Aorta (tissue), 5 donors: ENCODE measurements around the gene PLD3. TPM values are rescaled to one million over a fixed set of nuclear protein-coding genes. Genes with fewer than 3 reads are reported as not detected.
A peak's percentile ranks its signal among the peaks of the same experiment; 100 is the strongest.

Source experiments
- ATAC-seq: fragments of 200-7000 bp; cut with Tn5 transposase; one replicate; pipeline ENCODE4 v1.9.1; 2022; ENCODE audit warnings: moderate library complexity; ENCODE audit not compliant: low FRiP score
- DNase-seq, 2 donors: peaks; one replicate each; pipeline ENCODE4 v3.0.0-alpha.2; 2020
- H3K27ac ChIP-seq, 2 donors: one replicate each; pipeline ENCODE4 v1.5.1; 2013; ENCODE audit warnings: low read length in 2 of 2, mild to moderate bottlenecking in 2 of 2, moderate library complexity in 2 of 2, control low read depth in 1 of 2, inconsistent platforms in 1 of 2, low read depth in 1 of 2
- H3K27me3 ChIP-seq, 2 donors: one replicate each; pipeline ENCODE4 v1.6.1; 2013; ENCODE audit warnings: control low read depth in 1 of 2, low read length in 1 of 2, mild to moderate bottlenecking in 1 of 2, moderate library complexity in 1 of 2; ENCODE audit not compliant: insufficient read depth in 2 of 2, control insufficient read depth in 1 of 2
- H3K36me3 ChIP-seq, 2 donors: one replicate each; pipeline ENCODE4 v1.6.1; 2013; ENCODE audit warnings: control low read depth in 1 of 2, low read length in 1 of 2, mild to moderate bottlenecking in 1 of 2; ENCODE audit not compliant: insufficient read depth in 2 of 2, control insufficient read depth in 1 of 2
- H3K4me1 ChIP-seq, 2 donors: one replicate each; pipeline ENCODE4 v1.6.1; 2013; ENCODE audit warnings: low read length in 2 of 2, control low read depth in 1 of 2, mild to moderate bottlenecking in 1 of 2, moderate library complexity in 1 of 2; ENCODE audit not compliant: insufficient read depth in 2 of 2, control insufficient read depth in 1 of 2
- H3K4me3 ChIP-seq, 2 donors: one replicate each; pipeline ENCODE4 v1.5.1; 2013; ENCODE audit warnings: low read length in 2 of 2, control low read depth in 1 of 2, mild to moderate bottlenecking in 1 of 2
- H3K9me3 ChIP-seq: one replicate; pipeline ENCODE4 v1.6.1; 2013; ENCODE audit warnings: mild to moderate bottlenecking, low read length; ENCODE audit not compliant: control insufficient read depth
- WGBS, 2 donors: extraction: QIAGEN DNeasy Blood & Tissue Kit; methylation state at CpG; one replicate each; pipeline ENCODE4 v1.1.7; 2013; 5-methylcytosine and 5-hydroxymethylcytosine counted together
- intact Hi-C, 2 donors: fragments of 100-400 bp; cut with DNase I; formaldehyde crosslinking; loops; one replicate each; pipeline versions ENCODE4 v1.14.2 to v1.15.0; 2022
- polyA plus RNA-seq, 2 donors: library from polyadenylated mRNA; stranded (reverse); fragments of 200-250 nt; gene quantifications; one replicate each; pipeline ENCODE4 v1.2.3, GENCODE V29; 2013
- total RNA-seq, 2 donors: library from RNA; stranded (reverse); fragmentation: NEBNext Ultra II Directional; extraction: Animal tissue kit (Norgen Biotek cat#: 25700); gene quantifications; one replicate each; pipeline ENCODE4 v1.2.1, GENCODE V29; 2021
- donor health status: healthy with polysubstance abuse.
- donor health status: Bipolar disorder and iron deficiency.
- donor health status: DM: no; HTN: no; CAD: no.
- donor health status: DM: no; HTN: no; CAD: no.
- donor health status: DM: yes; HTN: yes; CAD: no.

The PLD3 gene
- total and polyA plus RNA-seq, 4 donors, result 143 to 291 (median 209) TPM

- no peak overlapping the region for H3K4me3 ChIP-seq
- WGBS, 2 donors, result 83 to 84% methylated on average over 9 of the region's 9 CpGs
Observed at GRCh38 chr19:40410030-40410389, 61.5 kb downstream of the PLD3 start.

DNA sequence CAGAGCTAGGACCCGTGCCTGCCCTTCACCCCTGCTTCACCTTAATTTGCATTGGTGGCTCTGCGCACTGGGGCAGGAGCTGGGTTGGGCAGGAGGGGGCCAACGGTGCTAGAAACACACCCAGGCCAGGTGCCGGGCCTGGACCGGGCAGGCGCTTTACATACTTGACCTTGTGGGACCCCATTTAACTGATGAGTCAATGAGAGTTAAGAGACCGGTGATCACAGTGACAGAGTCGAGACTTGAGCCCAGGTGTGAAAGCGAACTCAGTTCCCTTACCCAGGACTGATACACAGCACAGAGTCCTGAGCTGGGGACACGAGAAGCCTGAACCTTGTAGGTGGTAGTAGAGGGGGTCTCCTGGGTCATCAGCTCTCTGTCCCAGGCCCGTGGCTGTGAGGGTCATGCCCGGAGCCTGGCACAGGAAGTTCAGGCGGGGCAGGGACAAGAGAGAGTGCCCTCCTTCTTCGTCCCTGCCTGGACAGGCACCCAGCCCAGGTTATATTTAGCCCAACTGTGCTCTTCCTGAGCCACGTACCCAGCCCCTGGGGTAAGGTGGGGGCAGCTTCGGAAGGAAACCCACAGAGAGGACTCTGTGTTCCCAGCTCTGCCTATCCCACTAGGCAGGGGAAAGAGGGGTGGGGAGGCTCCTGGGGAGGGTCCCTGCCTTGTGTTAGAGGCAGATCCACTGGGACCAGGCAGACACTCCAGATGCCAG, 62.8 kb downstream of the PLD3 start:
- Histone ChIP-seq H3K9me3 (no peaks in the 10 kb centered on the region), H3K27ac (no peak overlapping the region), H3K4me1 (no peaks in the 10 kb centered on the region), H3K36me3 (no peaks in the 10 kb centered on the region), H3K27me3 (no peaks in the 10 kb centered on the region), H3K4me3 (no peak overlapping the region)
- 57 to 58% methylated on average over 16 of the region's 16 CpGs for WGBS, 2 donors
- DNase-seq (no peak), ATAC-seq (peak; percentile 19)
- intact Hi-C loops, result no loop called here

More at GRCh38 chr19:40410030-40410389, 61.5 kb downstream of the PLD3 start:
- no peak for ATAC-seq
- intact Hi-C loops, result no loop called here
- H3K27ac ChIP-seq, result no peak overlapping the region
- no peak for DNase-seq
- no peaks in the 10 kb centered on the region for H3K27me3 ChIP-seq
- no peaks in the 10 kb centered on the region for H3K36me3 ChIP-seq
- H3K4me1 ChIP-seq, result no peaks in the 10 kb centered on the region
- no peaks in the 10 kb centered on the region for H3K9me3 ChIP-seq

DNA sequence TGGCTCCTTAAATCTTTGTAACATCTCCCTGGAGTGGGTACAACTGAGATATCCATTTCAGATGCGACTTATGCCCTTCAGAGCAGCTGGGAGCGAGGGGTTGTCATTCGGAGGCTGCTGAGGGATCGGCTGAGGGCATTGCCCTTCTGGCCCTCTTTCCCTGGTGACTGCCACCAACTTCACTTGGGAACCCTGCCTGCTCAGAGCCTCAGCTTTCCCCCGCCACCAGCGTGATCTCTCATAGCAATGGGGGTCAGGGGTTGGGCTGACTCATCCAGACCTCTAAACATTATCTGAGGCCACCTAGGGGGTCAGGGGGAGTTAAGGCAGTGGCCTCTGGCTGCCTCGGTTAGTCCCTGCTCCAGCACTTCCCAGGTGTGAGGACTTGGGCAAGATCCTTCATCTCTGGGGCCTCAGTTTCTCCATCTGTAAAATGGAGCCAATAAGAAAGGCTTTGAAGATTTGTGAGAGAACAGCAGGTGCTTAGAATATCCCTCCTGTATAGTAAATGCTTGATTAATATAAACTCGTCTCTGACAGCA, 63.5 kb downstream of the PLD3 start:
- no peak overlapping the region for H3K4me3 ChIP-seq
- H3K36me3 ChIP-seq, result no peaks in the 10 kb centered on the region
- H3K27me3 ChIP-seq, result no peaks in the 10 kb centered on the region
- H3K27ac ChIP-seq, result no peak overlapping the region
- ATAC-seq, result no peak
- 82 to 85% methylated on average over 8 of the region's 8 CpGs for WGBS, 2 donors
- intact Hi-C loops, result no loop called here
- DNase-seq, result no peak
- H3K9me3 ChIP-seq, result no peaks in the 10 kb centered on the region
- no peaks in the 10 kb centered on the region for H3K4me1 ChIP-seq

- Histone ChIP-seq H3K27ac (no peak overlapping the region), H3K27me3 (no peaks in the 10 kb centered on the region), H3K4me1 (no peaks in the 10 kb centered on the region), H3K36me3 (no peaks in the 10 kb centered on the region), H3K4me3 (no peak overlapping the region), H3K9me3 (no peaks in the 10 kb centered on the region)
- WGBS, 2 donors, result 72 to 81% methylated on average over 4 of the region's 4 CpGs
- no peak for ATAC-seq
- intact Hi-C loops, result no loop called here
- DNase-seq, result no peak
Observed at GRCh38 chr19:40412866-40413265, 64.4 kb downstream of the PLD3 start.

DNA sequence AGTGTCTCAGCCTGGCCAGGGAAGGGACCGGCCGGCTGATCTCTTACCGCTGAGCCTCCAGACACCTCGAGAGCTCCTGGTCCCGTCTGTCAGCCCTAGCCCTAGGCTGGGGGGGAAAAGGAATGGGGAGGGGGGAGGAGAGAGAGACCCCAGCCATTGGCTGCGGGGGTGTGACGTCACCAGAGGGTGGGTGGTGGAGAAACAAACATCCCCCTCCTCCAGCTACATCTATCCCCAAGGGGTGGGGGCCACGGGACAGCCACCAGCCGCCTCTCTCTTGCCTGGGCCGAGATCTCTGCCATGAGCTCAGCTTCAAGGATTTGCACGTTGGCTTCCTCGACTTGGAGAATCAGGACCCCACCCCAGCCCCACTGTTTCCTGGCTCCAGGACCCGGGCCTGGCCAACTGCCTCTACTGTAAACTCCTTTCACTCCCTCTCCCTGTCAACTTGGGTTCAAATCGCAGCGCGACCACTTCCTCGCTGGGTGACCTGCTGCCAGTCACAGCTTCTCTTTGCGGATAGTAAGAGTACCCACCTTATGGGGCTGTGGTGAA, 64.9 kb downstream of the PLD3 start, which contains the start of gene PRX:
Gene PRX, minus strand, starts transcription at position 88 of the 555 bp plus-strand sequence. CDS start 5,446 bp downstream, outside the sequence.
- intact Hi-C loops, result no loop called here
- DNase-seq (no peak), ATAC-seq (no peak)
- Histone ChIP-seq H3K9me3 (no peaks in the 10 kb centered on the region), H3K27me3 (no peaks in the 10 kb centered on the region), H3K27ac (no peak within 1 kb of the TSS), H3K4me1 (no peaks in the 10 kb centered on the region), H3K4me3 (no peak within 1 kb of the TSS), H3K36me3 (no peaks in the 10 kb centered on the region)
- WGBS, 2 donors, result 35 to 39% methylated on average over 17 to 18 of the region's 18 CpGs

DNA sequence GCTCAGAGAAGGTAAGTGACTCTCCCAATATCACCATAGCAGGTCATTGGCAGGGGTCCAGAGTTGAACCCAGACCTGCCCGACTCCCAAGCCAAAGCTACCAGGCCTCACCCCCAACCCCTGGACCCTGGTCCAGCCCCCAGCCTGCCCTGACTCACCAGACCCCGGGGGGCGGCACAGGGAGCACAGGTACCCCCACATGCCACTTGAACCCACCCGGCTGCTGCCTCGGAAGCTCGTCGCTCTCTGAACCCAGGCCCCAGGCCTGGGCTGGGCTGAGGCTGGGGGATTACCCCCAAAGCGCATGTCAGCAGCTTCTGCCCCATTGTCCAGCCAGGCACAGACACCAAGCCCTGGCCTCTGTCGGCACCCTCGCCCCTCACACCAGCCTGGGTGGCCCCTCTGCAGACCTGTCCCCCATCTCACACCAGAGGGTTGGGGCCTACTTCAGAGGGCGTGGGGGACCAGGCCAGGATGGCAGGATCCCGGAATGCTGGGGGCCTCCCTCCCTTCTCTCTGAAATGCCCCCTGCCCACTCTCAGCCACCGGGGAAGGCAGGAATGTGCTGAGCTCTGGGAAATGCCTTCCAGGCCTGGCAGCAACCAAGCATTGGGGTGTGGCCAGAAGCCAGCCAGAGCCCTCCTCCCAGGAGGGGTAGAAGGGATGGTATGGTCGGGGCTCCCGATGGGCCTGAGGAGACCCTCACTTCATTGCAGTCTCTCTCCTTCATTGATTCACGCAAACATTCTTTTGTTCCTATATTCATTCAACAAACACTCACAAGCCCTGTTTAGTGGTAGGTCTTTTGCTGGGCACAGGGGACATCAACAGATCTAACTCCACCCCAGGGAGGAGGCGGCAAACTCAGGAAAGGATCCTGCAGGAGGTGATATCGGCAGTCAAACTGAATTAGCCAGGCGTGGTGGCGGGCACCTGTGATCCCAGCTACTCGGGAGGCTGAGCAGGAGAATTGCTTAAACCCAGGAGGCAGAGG, 66.3 kb downstream of the PLD3 start:
- ATAC-seq, result no peak
- no peaks in the 10 kb centered on the region for H3K4me1 ChIP-seq
- no peak overlapping the region for H3K27ac ChIP-seq
- no peaks in the 10 kb centered on the region for H3K27me3 ChIP-seq
- WGBS, 2 donors, result 66 to 71% methylated on average over 21 of the region's 21 CpGs
- no peak overlapping the region for H3K4me3 ChIP-seq
- no peaks in the 10 kb centered on the region for H3K36me3 ChIP-seq
- intact Hi-C loops, result no loop called here
- DNase-seq, result no peak
- no peaks in the 10 kb centered on the region for H3K9me3 ChIP-seq

DNA sequence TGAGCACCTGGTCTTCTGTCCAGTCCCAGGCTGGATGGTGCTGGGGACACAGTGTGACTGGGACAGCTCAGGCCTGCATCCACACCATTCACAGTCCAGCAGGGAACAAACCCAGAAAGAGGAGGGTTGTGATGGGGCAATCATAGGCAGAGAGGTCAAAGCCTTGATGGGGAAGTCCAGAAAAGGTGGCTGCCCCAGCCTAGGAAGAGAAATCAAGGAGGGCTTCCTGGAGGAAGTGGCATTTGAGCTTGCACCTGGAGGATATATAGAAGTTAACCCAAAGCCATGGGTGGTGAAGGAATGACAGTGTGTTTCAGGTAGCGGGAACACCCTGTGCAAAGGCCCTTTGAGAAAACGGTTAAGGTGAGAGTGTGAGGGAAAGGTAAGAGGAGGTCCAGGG, 67.3 kb downstream of the PLD3 start:
- no peaks in the 10 kb centered on the region for H3K27me3 ChIP-seq
- DNase-seq (no peak), ATAC-seq (no peak)
- H3K36me3 ChIP-seq, result no peaks in the 10 kb centered on the region
- H3K4me1 ChIP-seq, result no peaks in the 10 kb centered on the region
- 95 to 98% methylated on average over 2 of the region's 2 CpGs for WGBS, 2 donors
- H3K9me3 ChIP-seq, result no peaks in the 10 kb centered on the region
- H3K4me3 ChIP-seq, result no peak overlapping the region
- intact Hi-C loops, result no loop called here
- H3K27ac ChIP-seq, result no peak overlapping the region

- no peaks in the 10 kb centered on the region for H3K4me1 ChIP-seq
- intact Hi-C loops, result no loop called here
- no peak overlapping the region for H3K4me3 ChIP-seq
- DNase-seq (peak in 1 of 2 donors; percentile 79), ATAC-seq (no peak)
- no peak overlapping the region for H3K27ac ChIP-seq
- no peaks in the 10 kb centered on the region for H3K9me3 ChIP-seq
- 75 to 82% methylated on average over 16 of the region's 16 CpGs for WGBS, 2 donors
- H3K36me3 ChIP-seq, result no peaks in the 10 kb centered on the region
- H3K27me3 ChIP-seq, result no peaks in the 10 kb centered on the region
Observed at GRCh38 chr19:40416918-40417642, 68.6 kb downstream of the PLD3 start.
